Ectodermal cell (in vitro differentiated cells): Measurements from ENCODE around the gene GOLGA6L4. TPM values are rescaled to one million over a fixed set of nuclear protein-coding genes. Genes with fewer than 3 reads are reported as not detected.
"Not testable (repeated sequence)": the region's sequence is repeated elsewhere in the genome, so short reads cannot be mapped to it uniquely, and the experiment has no call there.

Source experiments
- H3K27ac ChIP-seq: 2 replicates; pipeline ENCODE4 v1.7.0; 2013; ENCODE audit warnings: mild to moderate bottlenecking, low read depth, low read length; ENCODE audit not compliant: insufficient read depth, poor library complexity, severe bottlenecking
- H3K27me3 ChIP-seq: 2 replicates; pipeline ENCODE4 v1.7.0; 2013; ENCODE audit warnings: mild to moderate bottlenecking, low read length; ENCODE audit not compliant: insufficient read depth, control insufficient read depth, poor library complexity, severe bottlenecking
- H3K36me3 ChIP-seq: one replicate; pipeline ENCODE4 v1.7.0; 2013; ENCODE audit warnings: low read length; ENCODE audit not compliant: control insufficient read depth, insufficient read depth
- H3K4me1 ChIP-seq: one replicate; pipeline ENCODE4 v1.7.0; 2013; ENCODE audit warnings: low read length; ENCODE audit not compliant: control insufficient read depth, insufficient read depth
- H3K4me3 ChIP-seq: 2 replicates; pipeline ENCODE4 v1.7.0; 2013; ENCODE audit warnings: low read depth, low read length, control low read depth; ENCODE audit not compliant: insufficient read depth
- H3K9me3 ChIP-seq: 2 replicates; pipeline ENCODE4 v1.7.0; 2013; ENCODE audit warnings: mild to moderate bottlenecking, low read length, moderate library complexity; ENCODE audit not compliant: control insufficient read depth
- WGBS, 2 experiments: methylation state at CpG; one replicate each; pipeline ENCODE4 v1.1.7; 2013; ENCODE audit warnings: missing lambda C conversion rate in 2 of 2; 5-methylcytosine and 5-hydroxymethylcytosine counted together
- polyA plus RNA-seq, 4 experiments: library from polyadenylated mRNA; stranded (reverse); fragments of 50-300 nt; gene quantifications; one replicate each; pipeline ENCODE4 v1.2.3, GENCODE V29; 2013

GOLGA6L4 gene, protein sequence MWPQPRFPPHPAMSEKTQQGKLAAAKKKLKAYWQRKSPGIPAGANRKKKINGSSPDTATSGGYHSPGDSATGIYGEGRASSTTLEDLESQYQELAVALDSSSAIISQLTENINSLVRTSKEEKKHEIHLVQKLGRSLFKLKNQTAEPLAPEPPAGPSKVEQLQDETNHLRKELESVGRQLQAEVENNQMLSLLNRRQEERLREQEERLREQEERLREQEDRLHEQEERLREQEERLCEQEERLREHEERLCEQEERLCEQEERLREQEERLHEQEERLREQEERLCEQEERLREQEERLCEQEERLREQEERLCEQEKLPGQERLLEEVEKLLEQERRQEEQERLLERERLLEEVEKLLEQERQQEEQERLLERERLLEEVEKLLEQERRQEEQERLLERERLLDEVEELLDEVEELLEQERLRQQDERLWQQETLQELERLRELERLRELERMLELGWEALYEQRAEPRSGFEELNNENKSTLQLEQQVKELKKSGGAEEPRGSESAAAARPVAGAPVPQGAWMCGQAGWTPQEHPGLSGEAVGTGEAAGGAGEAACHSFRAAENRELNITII
- polyA plus RNA-seq (2013, experiment 1 of 4): 0.37 TPM
- 0.62 TPM for polyA plus RNA-seq (2013, experiment 2 of 4)
- 0.48 TPM for polyA plus RNA-seq (2013, experiment 3 of 4)
- 0.61 TPM for polyA plus RNA-seq (2013, experiment 4 of 4)

DNA sequence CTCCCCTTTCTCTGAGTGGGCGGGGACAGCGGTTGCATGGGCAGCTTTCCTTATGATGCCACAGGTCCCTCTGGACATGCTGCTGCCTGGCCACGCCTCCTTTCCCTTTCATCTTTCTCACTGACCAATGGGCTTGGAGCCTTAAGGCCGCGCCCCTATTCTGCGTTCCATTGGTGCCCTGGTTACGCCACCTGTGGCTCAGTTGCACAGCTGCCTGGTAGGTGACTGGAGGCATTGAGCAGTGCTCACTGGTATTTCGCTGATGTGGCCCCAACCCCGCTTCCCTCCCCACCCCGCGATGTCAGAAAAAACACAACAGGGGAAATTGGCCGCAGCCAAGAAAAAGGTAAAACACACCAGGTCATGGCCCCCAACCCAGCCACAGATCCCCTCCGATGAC is at the start of gene GOLGA6L4:
Gene GOLGA6L4 (plus strand): TSS at position 201 of the 400 bp plus-strand sequence. CDS start 62 bp downstream, at position 263.
- WGBS, 2 experiments: no CpG with 5 or more reads among the region's 13 CpGs

DNA sequence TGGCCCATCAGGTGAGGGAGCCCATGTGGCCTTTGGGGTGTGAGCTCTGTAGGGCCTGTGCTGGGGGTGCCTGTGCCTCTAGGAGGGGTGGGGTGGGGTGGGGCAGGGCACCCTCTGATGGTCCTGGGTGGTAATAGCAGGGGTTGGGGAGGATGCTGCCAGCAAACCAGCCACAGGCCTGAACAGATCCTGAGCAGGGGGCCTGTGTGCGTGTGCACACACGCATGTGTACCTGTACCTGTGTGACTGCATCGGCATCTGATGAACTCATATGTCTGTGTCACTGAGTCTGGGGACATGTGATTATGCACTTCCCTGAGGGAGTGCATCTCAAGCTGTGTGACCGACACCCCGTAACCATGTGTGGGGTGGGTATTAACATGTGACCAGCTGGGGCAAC is 42.6 kb upstream of the GOLGA6L4 start:
- not testable (repeated sequence) for H3K4me1 ChIP-seq, H3K4me3 ChIP-seq, H3K27me3 ChIP-seq, H3K9me3 ChIP-seq, H3K36me3 ChIP-seq, H3K27ac ChIP-seq
- no CpG with 5 or more reads among the region's 5 CpGs for WGBS, 2 experiments

More for the DNA sequence above, at the start of gene GOLGA6L4:
- not testable (repeated sequence) for H3K36me3 ChIP-seq, H3K4me3 ChIP-seq, H3K27me3 ChIP-seq, H3K9me3 ChIP-seq, H3K27ac ChIP-seq, H3K4me1 ChIP-seq

DNA sequence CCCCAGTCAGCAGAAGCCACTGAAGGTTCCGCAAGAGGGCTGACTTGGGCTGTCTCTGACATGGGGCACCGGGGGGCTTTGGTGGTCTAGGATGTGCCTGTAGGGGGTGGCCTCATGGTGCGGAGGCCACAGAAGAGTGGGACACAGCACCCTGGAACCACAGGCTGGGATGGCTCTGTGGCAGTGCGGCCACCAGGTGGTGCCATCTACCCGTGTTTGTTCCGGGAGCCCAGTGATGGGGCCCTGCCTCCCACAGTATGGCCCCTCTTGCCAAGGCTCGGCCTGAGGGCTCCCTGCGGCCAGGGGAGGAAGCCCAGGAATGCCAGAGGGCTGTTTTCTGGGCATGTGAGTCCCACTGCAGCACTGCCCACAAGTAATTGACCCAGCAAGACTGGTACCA is 40.0 kb upstream of the GOLGA6L4 start:
- not testable (repeated sequence) for H3K9me3 ChIP-seq, H3K4me3 ChIP-seq, H3K4me1 ChIP-seq, H3K27me3 ChIP-seq, H3K36me3 ChIP-seq, H3K27ac ChIP-seq
- WGBS, 2 experiments: no CpG with 5 or more reads among the region's 8 CpGs

DNA sequence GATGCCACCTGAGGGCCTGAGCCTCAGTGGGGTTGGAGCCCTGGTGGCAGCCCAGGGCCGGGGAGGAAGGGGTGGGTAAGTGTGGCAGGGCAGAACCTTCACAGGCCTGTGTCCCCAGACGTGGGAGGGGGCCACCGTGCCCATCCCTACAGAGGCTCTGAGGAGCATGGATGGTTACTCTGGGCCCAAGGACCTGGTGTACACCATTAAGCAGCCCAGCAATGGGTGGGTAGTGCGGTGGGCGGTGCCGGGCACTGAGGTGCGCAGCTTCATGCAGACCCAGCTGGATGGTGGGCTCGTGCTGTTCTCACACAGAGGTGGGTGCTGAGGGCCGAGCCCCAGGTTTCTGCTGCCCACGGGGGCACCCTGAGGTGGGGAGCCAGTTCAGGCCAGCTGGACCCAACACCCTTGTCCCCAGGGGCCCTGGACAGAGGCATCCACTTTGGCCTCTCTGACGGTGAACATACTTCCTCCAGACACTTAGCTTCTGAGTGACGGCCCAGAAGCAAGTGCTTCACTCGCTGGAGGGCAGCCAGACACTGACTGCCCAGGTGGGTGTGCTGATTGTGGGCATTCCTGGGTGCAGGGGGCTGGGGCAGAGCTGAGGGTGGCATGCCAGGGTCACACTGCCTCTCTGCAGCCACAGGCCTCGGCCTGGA is 38.9 kb upstream of the GOLGA6L4 start:
- not testable (repeated sequence) for H3K36me3 ChIP-seq, H3K4me1 ChIP-seq

GRCh38 chr15:84199865-84200264 is 35.7 kb upstream of the GOLGA6L4 start:
- not testable (repeated sequence) for H3K36me3 ChIP-seq, H3K9me3 ChIP-seq, H3K27me3 ChIP-seq, H3K27ac ChIP-seq, H3K4me3 ChIP-seq, H3K4me1 ChIP-seq
- WGBS, 2 experiments: no CpG with 5 or more reads among the region's 16 CpGs

More for the DNA sequence above, 38.9 kb upstream of the GOLGA6L4 start:
- not testable (repeated sequence) for H3K27me3 ChIP-seq, H3K27ac ChIP-seq, H3K9me3 ChIP-seq, H3K4me3 ChIP-seq
- WGBS, 2 experiments: no CpG with 5 or more reads among the region's 14 CpGs

- H3K4me1 ChIP-seq, H3K9me3 ChIP-seq, H3K27ac ChIP-seq, H3K27me3 ChIP-seq, H3K4me3 ChIP-seq, H3K36me3 ChIP-seq: not testable (repeated sequence)
- 7% methylated on average over 2 of the region's 7 CpGs; no CpG with 5 or more reads in 1 of the 2 experiments for WGBS, 2 experiments
These were observed 10.9 kb downstream of the GOLGA6L4 start for GRCh38 chr15:84246441-84246840.
